Trophoblast cell (in vitro differentiated cells and primary cell): ENCODE results near the gene CBX7.

Source experiments
- DNase-seq, 2 donors: peaks; one replicate each; pipeline ENCODE4 v3.0.0-alpha.2; 2016
- H2AFZ ChIP-seq: 2 replicates; pipeline ENCODE4 v1.6.1; 2013; ENCODE audit warnings: low read length, moderate library complexity, mild to moderate bottlenecking; ENCODE audit not compliant: insufficient read depth, poor library complexity
- H2AK5ac ChIP-seq: 2 replicates; pipeline ENCODE4 v1.6.1; 2013; ENCODE audit warnings: mild to moderate bottlenecking, low read length
- H2BK120ac ChIP-seq: 2 replicates; pipeline ENCODE4 v1.6.1; 2013; ENCODE audit warnings: low read length, mild to moderate bottlenecking, moderate library complexity; ENCODE audit not compliant: insufficient read depth, poor library complexity
- H2BK12ac ChIP-seq: 2 replicates; pipeline ENCODE4 v1.6.1; 2013; ENCODE audit warnings: mild to moderate bottlenecking, low read length, moderate library complexity
- H2BK5ac ChIP-seq: 2 replicates; pipeline ENCODE4 v1.6.1; 2013; ENCODE audit warnings: low read length, low read depth, moderate library complexity, mild to moderate bottlenecking; ENCODE audit not compliant: poor library complexity
- H3K14ac ChIP-seq: 2 replicates; pipeline ENCODE4 v1.6.1; 2013; ENCODE audit warnings: mild to moderate bottlenecking, low read length
- H3K18ac ChIP-seq: 2 replicates; pipeline ENCODE4 v1.6.1; 2013; ENCODE audit warnings: mild to moderate bottlenecking, low read length
- H3K23ac ChIP-seq: 2 replicates; pipeline ENCODE4 v1.6.1; 2013; ENCODE audit warnings: low read length
- H3K27ac ChIP-seq: 2 replicates; pipeline ENCODE4 v1.5.1; 2013; ENCODE audit warnings: low read depth, mild to moderate bottlenecking, inconsistent platforms, low read length, moderate library complexity
- H3K27me3 ChIP-seq: 2 replicates; pipeline ENCODE4 v1.6.1; 2013; ENCODE audit warnings: inconsistent platforms, mild to moderate bottlenecking, low read length, moderate library complexity; ENCODE audit not compliant: insufficient read depth
- H3K36me3 ChIP-seq, 2 experiments: 1 replicate in 1 of 2; 2 replicates in 1 of 2; pipeline ENCODE4 v1.6.1; 2013; ENCODE audit warnings: low read length in 2 of 2, mild to moderate bottlenecking in 2 of 2, moderate library complexity in 1 of 2; ENCODE audit not compliant: insufficient read depth in 2 of 2, control insufficient read depth in 1 of 2
- H3K4ac ChIP-seq: 2 replicates; pipeline ENCODE4 v1.6.1; 2013; ENCODE audit warnings: low read depth, mild to moderate bottlenecking, low read length, moderate library complexity
- H3K4me1 ChIP-seq, 2 experiments: 1 replicate in 1 of 2; 2 replicates in 1 of 2; pipeline ENCODE4 v1.6.1; 2013; ENCODE audit warnings: low read length in 2 of 2, mild to moderate bottlenecking in 2 of 2, moderate library complexity in 1 of 2; ENCODE audit not compliant: insufficient read depth in 2 of 2, control insufficient read depth in 1 of 2
- H3K4me2 ChIP-seq: 2 replicates; pipeline ENCODE4 v1.6.1; 2013; ENCODE audit warnings: inconsistent platforms, mild to moderate bottlenecking, low read length, moderate library complexity
- H3K4me3 ChIP-seq: 2 replicates; pipeline ENCODE4 v1.5.1; 2013; ENCODE audit warnings: mild to moderate bottlenecking, low read depth, low read length, inconsistent platforms
- H3K79me1 ChIP-seq: one replicate; pipeline ENCODE4 v1.6.1; 2013; ENCODE audit warnings: low read length
- H3K79me2 ChIP-seq: 2 replicates; pipeline ENCODE4 v1.6.1; 2013; ENCODE audit warnings: low read length, mild to moderate bottlenecking; ENCODE audit not compliant: control insufficient read depth, insufficient read depth, poor library complexity
- H3K9ac ChIP-seq: 2 replicates; pipeline ENCODE4 v1.6.1; 2013; ENCODE audit warnings: mild to moderate bottlenecking, low read length
- H3K9me3 ChIP-seq: 2 replicates; pipeline ENCODE4 v1.6.1; 2013; ENCODE audit warnings: low read depth, mild to moderate bottlenecking, control low read depth, inconsistent platforms, low read length; ENCODE audit not compliant: insufficient read depth
- H4K12ac ChIP-seq: 2 replicates; pipeline ENCODE4 v1.6.1; 2013; ENCODE audit warnings: low read depth, mild to moderate bottlenecking, low read length, moderate library complexity
- H4K8ac ChIP-seq: 2 replicates; pipeline ENCODE4 v1.6.1; 2013; ENCODE audit warnings: low read depth, mild to moderate bottlenecking, low read length, moderate library complexity
- H4K91ac ChIP-seq: one replicate; pipeline ENCODE4 v1.6.1; 2013; ENCODE audit warnings: low read depth, mild to moderate bottlenecking, low read length, moderate library complexity
- WGBS: extraction: QIAGEN DNeasy Blood & Tissue Kit; methylation state at CpG from one replicate; pipeline ENCODE4 v1.1.7; 2013; ENCODE audit warnings: missing lambda C conversion rate; ENCODE audit not compliant: insufficient read length, insufficient coverage; ENCODE audit errors: extremely low coverage; 5-methylcytosine and 5-hydroxymethylcytosine counted together

CBX7 gene

GRCh38 chr22:39130892-39131855 lies 21.3 kb downstream of the CBX7 start:
- Histone ChIP-seq H3K27ac (no peak overlapping the region), H4K8ac (peak overlapping the region; percentile 23), H4K91ac (peak overlapping the region; percentile 66), H2BK12ac (peak overlapping the region; percentile 52), H3K4ac (no peak overlapping the region), H3K23ac (no peak overlapping the region), H3K36me3 (no peaks in the 10 kb centered on the region), H2BK120ac (peak overlapping the region; percentile 36), H3K79me1 (peaks cover 3% of the 10 kb centered on the region), H3K14ac (peak overlapping the region; percentile 49), H2BK5ac (no peak overlapping the region), H2AFZ (no peak overlapping the region), H3K4me1 (peaks cover 15 to 23% of the 10 kb centered on the region in 2 experiments), H4K12ac (no peak overlapping the region), H3K4me3 (no peak overlapping the region), H3K79me2 (no peaks in the 10 kb centered on the region), H3K9ac (no peak overlapping the region), H3K9me3 (peaks cover 6% of the 10 kb centered on the region), H3K18ac (no peak overlapping the region), H2AK5ac (peak overlapping the region; percentile 9), H3K27me3 (no peaks in the 10 kb centered on the region), H3K4me2 (peak overlapping the region; percentile 8)
- no CpG with 5 or more reads among the region's 24 CpGs for WGBS
- no peak for DNase-seq

DNA sequence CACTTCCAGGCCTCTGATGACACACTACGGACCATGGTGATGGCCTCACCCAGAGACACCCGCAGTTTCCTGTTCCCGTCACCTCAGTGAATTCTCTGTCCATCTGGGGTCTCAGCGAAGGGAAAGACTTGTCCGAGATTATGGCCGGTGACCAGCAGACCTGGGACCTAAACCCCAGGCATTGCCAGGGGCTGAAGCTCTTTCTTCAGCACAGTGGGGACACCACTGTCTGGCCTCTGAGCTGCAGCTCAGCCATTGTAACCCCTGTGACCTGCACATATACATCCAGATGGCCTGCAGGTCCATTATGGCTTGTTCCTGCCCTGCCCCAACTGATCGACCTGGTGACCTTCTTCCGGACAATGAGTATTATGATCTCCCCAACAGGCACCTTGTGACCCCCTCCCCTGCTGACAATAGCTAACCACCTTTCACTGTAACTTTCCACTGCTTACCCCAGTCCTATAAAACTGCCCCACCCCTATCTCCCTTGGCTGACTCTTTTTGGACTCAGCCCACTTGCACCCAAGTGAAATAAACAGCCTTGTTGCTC lies 22.3 kb downstream of the CBX7 start:
- H2AK5ac ChIP-seq = no peak overlapping the region
- no peak overlapping the region for H4K91ac ChIP-seq
- no peak overlapping the region for H3K4ac ChIP-seq
- DNase-seq = no peak
- H3K4me1 ChIP-seq = peaks cover 15 to 23% of the 10 kb centered on the region in 2 experiments
- H3K9me3 ChIP-seq = peaks cover 6% of the 10 kb centered on the region
- no peak overlapping the region for H2BK120ac ChIP-seq
- H4K8ac ChIP-seq = no peak overlapping the region
- H3K14ac ChIP-seq = no peak overlapping the region
- H3K79me1 ChIP-seq = peaks cover 3% of the 10 kb centered on the region
- H2BK5ac ChIP-seq = no peak overlapping the region
- no peak overlapping the region for H4K12ac ChIP-seq
- H3K36me3 ChIP-seq = no peaks in the 10 kb centered on the region
- no peaks in the 10 kb centered on the region for H3K27me3 ChIP-seq
- no peak overlapping the region for H3K4me2 ChIP-seq
- H3K9ac ChIP-seq = no peak overlapping the region
- no CpG with 5 or more reads among the region's 8 CpGs for WGBS
- no peak overlapping the region for H3K27ac ChIP-seq
- H3K23ac ChIP-seq = no peak overlapping the region
- H3K18ac ChIP-seq = no peak overlapping the region
- no peak overlapping the region for H3K4me3 ChIP-seq
- no peak overlapping the region for H2AFZ ChIP-seq
- no peaks in the 10 kb centered on the region for H3K79me2 ChIP-seq
- no peak overlapping the region for H2BK12ac ChIP-seq

- no peak overlapping the region for H3K4ac ChIP-seq
- H2BK5ac ChIP-seq = no peak overlapping the region
- no peak overlapping the region for H2BK12ac ChIP-seq
- H3K18ac ChIP-seq = no peak overlapping the region
- no peak overlapping the region for H4K91ac ChIP-seq
- H3K9ac ChIP-seq = no peak overlapping the region
- H2AFZ ChIP-seq = no peak overlapping the region
- H3K4me2 ChIP-seq = no peak overlapping the region
- no peak overlapping the region for H4K12ac ChIP-seq
- no peak overlapping the region for H4K8ac ChIP-seq
- H3K23ac ChIP-seq = no peak overlapping the region
- no peaks in the 10 kb centered on the region for H3K27me3 ChIP-seq
- H3K14ac ChIP-seq = no peak overlapping the region
- no peak for DNase-seq
- H3K27ac ChIP-seq = no peak overlapping the region
- no peak overlapping the region for H3K4me3 ChIP-seq
- H3K9me3 ChIP-seq = peaks cover 6% of the 10 kb centered on the region
- no CpG with 5 or more reads among the region's 9 CpGs for WGBS
- H2AK5ac ChIP-seq = no peak overlapping the region
- H3K4me1 ChIP-seq = peaks cover 15 to 23% of the 10 kb centered on the region in 2 experiments
- peaks cover 3% of the 10 kb centered on the region for H3K79me1 ChIP-seq
- H2BK120ac ChIP-seq = no peak overlapping the region
- no peaks in the 10 kb centered on the region for H3K36me3 ChIP-seq
- no peaks in the 10 kb centered on the region for H3K79me2 ChIP-seq
These were observed 22.7 kb downstream of the CBX7 start for GRCh38 chr22:39129746-39130145.

- Histone ChIP-seq H3K27me3 (no peaks in the 10 kb centered on the region), H2BK5ac (no peak overlapping the region), H3K79me1 (peaks cover 3% of the 10 kb centered on the region), H3K4me3 (no peak overlapping the region), H4K12ac (no peak overlapping the region), H3K27ac (no peak overlapping the region), H3K23ac (no peak overlapping the region), H4K8ac (no peak overlapping the region), H2BK12ac (no peak overlapping the region), H3K36me3 (no peaks in the 10 kb centered on the region), H2BK120ac (no peak overlapping the region), H3K79me2 (no peaks in the 10 kb centered on the region), H3K4me1 (peaks cover 17 to 23% of the 10 kb centered on the region in 2 experiments), H3K9ac (no peak overlapping the region), H3K14ac (no peak overlapping the region), H4K91ac (no peak overlapping the region), H3K4me2 (no peak overlapping the region), H3K18ac (no peak overlapping the region), H2AFZ (no peak overlapping the region), H3K9me3 (peaks cover 6% of the 10 kb centered on the region), H2AK5ac (no peak overlapping the region), H3K4ac (no peak overlapping the region)
- no peak for DNase-seq
- no CpG with 5 or more reads among the region's 4 CpGs for WGBS
These were observed 23.4 kb downstream of the CBX7 start for GRCh38 chr22:39129081-39129480.
